SK-N-SH treated with all-trans-retinoic acid at 6 μM for 48 hours (cell line): Measurements from ENCODE around the gene GPR6.

ENCODE experiments used
- ATAC-seq: fragments of 200-7000 bp; cut with Tn5 transposase; 3 replicates; pipeline ENCODE4 v1.9.1; 2020; ENCODE audit warnings: mild to moderate bottlenecking, moderate library complexity
- ARNTL ChIP-seq: fragments of 450-650 bp; formaldehyde crosslinking; IDR thresholded peaks from 2 replicates; pipeline ENCODE4 v1.5.0; 2020; ENCODE audit warnings: low read depth, mild to moderate bottlenecking, moderate library complexity, borderline replicate concordance
- BACH2 ChIP-seq: fragments of 250-450 bp; sonication (Bioruptor Pico); IDR thresholded peaks from 2 replicates; pipeline ENCODE4 v1.9.0; 2021; ENCODE audit warnings: mild to moderate bottlenecking, borderline replicate concordance
- CSDC2 ChIP-seq: fragments of 250-450 bp; sonication (Bioruptor Pico); IDR thresholded peaks from 2 replicates; pipeline ENCODE4 v1.5.0; 2020; ENCODE audit warnings: mild to moderate bottlenecking, moderate library complexity
- ESRRG ChIP-seq: fragments of 250-450 bp; sonication (Bioruptor Pico); IDR thresholded peaks from 2 replicates; pipeline ENCODE4 v1.6.1; 2021; ENCODE audit warnings: mild to moderate bottlenecking
- GLIS3 ChIP-seq: fragments of 250-450 bp; sonication (Bioruptor Pico); IDR thresholded peaks from 2 replicates; pipeline ENCODE4 v1.5.0; 2020; ENCODE audit warnings: mild to moderate bottlenecking, moderate library complexity
- ISL1 ChIP-seq: fragments of 250-450 bp; sonication (Bioruptor Pico); IDR thresholded peaks from 2 replicates; pipeline ENCODE4 v2.1.2; 2022; ENCODE audit warnings: mild to moderate bottlenecking, moderate library complexity
- OSR1 ChIP-seq: fragments of 250-450 bp; sonication (Bioruptor Pico); IDR thresholded peaks from 2 replicates; pipeline ENCODE4 v1.8.0; 2022; ENCODE audit warnings: moderate library complexity, mild to moderate bottlenecking, inconsistent platforms
- PPARA ChIP-seq: fragments of 250-450 bp; sonication (Bioruptor Pico); IDR thresholded peaks from 2 replicates; pipeline ENCODE4 v1.5.0; 2020; ENCODE audit warnings: mild to moderate bottlenecking, borderline replicate concordance
- RARB ChIP-seq: fragments of 250-450 bp; sonication (Bioruptor Pico); IDR thresholded peaks from 2 replicates; pipeline ENCODE4 v1.8.0; 2021; ENCODE audit warnings: mild to moderate bottlenecking, moderate library complexity
- SNAI2 ChIP-seq: fragments of 250-450 bp; sonication (Bioruptor Pico); IDR thresholded peaks from 2 replicates; pipeline ENCODE4 v1.5.0; 2020; ENCODE audit warnings: mild to moderate bottlenecking, moderate library complexity
- TCF4 ChIP-seq: fragments of 250-450 bp; sonication (Bioruptor Pico); IDR thresholded peaks from 2 replicates; pipeline ENCODE4 v1.8.0; 2021; ENCODE audit warnings: mild to moderate bottlenecking, moderate library complexity, borderline replicate concordance
- ZC3H10 ChIP-seq: fragments of 250-450 bp; sonication (Bioruptor Pico); IDR thresholded peaks from 2 replicates; pipeline ENCODE4 v1.5.1; 2021; ENCODE audit warnings: mild to moderate bottlenecking, moderate library complexity
- ZFP3 ChIP-seq: fragments of 250-450 bp; sonication (Bioruptor Pico); IDR thresholded peaks from 2 replicates; pipeline ENCODE4 v1.5.0; 2020; ENCODE audit warnings: mild to moderate bottlenecking, moderate library complexity
- ZFP30 ChIP-seq: fragments of 450-650 bp; formaldehyde crosslinking; IDR thresholded peaks from 2 replicates; pipeline ENCODE4 v1.5.0; 2022; ENCODE audit warnings: mild to moderate bottlenecking, moderate library complexity
- ZNF565 ChIP-seq: fragments of 450-650 bp; formaldehyde crosslinking; conservative IDR thresholded peaks from 2 replicates; pipeline ENCODE4 v1.5.0; 2020; ENCODE audit warnings: low read depth, mild to moderate bottlenecking, moderate library complexity
- ZNF70 ChIP-seq: fragments of 450-650 bp; formaldehyde crosslinking; IDR thresholded peaks from 2 replicates; pipeline ENCODE4 v1.5.0; 2020; ENCODE audit warnings: mild to moderate bottlenecking, moderate library complexity
- TF ChIP-seq, protein P1 (sequence below): fragments of 250-450 bp; sonication (Bioruptor Pico); IDR thresholded peaks from 2 replicates; pipeline ENCODE4 v1.8.0; 2020; ENCODE audit warnings: mild to moderate bottlenecking, moderate library complexity, borderline replicate concordance
- TF ChIP-seq, protein P2 (sequence below): fragments of 250-450 bp; sonication (Bioruptor Pico); IDR thresholded peaks from 2 replicates; pipeline ENCODE4 v1.8.0; 2021; ENCODE audit warnings: low read depth, mild to moderate bottlenecking, moderate library complexity, borderline replicate concordance
- TF ChIP-seq, protein P3 (sequence below): fragments of 250-450 bp; sonication (Bioruptor Pico); IDR thresholded peaks from 2 replicates; pipeline ENCODE4 v1.5.0; 2020; ENCODE audit warnings: mild to moderate bottlenecking, moderate library complexity
- TF ChIP-seq, protein P4 (sequence below): fragments of 250-450 bp; sonication (Bioruptor Pico); IDR thresholded peaks from 2 replicates; pipeline ENCODE4 v1.5.1; 2020; ENCODE audit warnings: low read depth, mild to moderate bottlenecking, moderate library complexity

Gene GPR6

DNA sequence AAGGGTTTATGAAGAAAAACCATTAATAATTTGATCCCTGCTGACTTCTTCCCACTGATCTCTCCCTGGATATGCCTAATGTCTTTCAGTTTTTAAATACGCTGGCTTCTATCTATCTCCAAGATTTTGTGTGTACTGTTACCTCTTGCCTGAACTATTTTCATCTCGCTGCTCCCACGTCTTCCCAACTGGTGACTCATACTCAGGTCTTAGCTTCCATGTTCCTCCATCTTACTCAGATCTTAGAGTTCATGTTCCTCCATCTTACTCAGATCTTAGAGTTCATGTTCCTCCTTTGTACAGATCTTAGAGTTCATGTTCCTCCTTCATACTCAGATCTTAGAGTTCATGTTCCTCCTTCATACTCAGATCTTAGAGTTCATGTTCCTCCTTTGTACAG, 21.6 kb downstream of the GPR6 start:
- no peak for ATAC-seq
- no peak for TF ChIP-seq ZC3H10 (CRISPR knock-in tag)
- TF ChIP-seq ZNF70 (CRISPR knock-in tag) = no peak
- TF ChIP-seq, protein P1, sequence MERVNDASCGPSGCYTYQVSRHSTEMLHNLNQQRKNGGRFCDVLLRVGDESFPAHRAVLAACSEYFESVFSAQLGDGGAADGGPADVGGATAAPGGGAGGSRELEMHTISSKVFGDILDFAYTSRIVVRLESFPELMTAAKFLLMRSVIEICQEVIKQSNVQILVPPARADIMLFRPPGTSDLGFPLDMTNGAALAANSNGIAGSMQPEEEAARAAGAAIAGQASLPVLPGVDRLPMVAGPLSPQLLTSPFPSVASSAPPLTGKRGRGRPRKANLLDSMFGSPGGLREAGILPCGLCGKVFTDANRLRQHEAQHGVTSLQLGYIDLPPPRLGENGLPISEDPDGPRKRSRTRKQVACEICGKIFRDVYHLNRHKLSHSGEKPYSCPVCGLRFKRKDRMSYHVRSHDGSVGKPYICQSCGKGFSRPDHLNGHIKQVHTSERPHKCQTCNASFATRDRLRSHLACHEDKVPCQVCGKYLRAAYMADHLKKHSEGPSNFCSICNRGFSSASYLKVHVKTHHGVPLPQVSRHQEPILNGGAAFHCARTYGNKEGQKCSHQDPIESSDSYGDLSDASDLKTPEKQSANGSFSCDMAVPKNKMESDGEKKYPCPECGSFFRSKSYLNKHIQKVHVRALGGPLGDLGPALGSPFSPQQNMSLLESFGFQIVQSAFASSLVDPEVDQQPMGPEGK (CRISPR knock-in tag) = no peak
- TF ChIP-seq BACH2 = no peak
- no peak for TF ChIP-seq OSR1 (CRISPR knock-in tag)
- TF ChIP-seq PPARA = no peak
- no peak for TF ChIP-seq ZNF565 (CRISPR knock-in tag)
- TF ChIP-seq ZFP30 (CRISPR knock-in tag) = no peak
- no peak for TF ChIP-seq ARNTL (CRISPR knock-in tag)
- TF ChIP-seq, protein P2, sequence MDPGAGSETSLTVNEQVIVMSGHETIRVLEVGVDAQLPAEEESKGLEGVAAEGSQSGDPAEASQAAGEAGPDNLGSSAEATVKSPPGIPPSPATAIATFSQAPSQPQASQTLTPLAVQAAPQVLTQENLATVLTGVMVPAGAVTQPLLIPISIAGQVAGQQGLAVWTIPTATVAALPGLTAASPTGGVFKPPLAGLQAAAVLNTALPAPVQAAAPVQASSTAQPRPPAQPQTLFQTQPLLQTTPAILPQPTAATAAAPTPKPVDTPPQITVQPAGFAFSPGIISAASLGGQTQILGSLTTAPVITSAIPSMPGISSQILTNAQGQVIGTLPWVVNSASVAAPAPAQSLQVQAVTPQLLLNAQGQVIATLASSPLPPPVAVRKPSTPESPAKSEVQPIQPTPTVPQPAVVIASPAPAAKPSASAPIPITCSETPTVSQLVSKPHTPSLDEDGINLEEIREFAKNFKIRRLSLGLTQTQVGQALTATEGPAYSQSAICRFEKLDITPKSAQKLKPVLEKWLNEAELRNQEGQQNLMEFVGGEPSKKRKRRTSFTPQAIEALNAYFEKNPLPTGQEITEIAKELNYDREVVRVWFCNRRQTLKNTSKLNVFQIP (CRISPR knock-in tag) = no peak
- no peak for TF ChIP-seq GLIS3
- TF ChIP-seq CSDC2 (CRISPR knock-in tag) = no peak
- no peak for TF ChIP-seq SNAI2
- TF ChIP-seq TCF4 (CRISPR knock-in tag) = no peak
- no peak for TF ChIP-seq ESRRG (CRISPR knock-in tag)
- TF ChIP-seq, protein P3, sequence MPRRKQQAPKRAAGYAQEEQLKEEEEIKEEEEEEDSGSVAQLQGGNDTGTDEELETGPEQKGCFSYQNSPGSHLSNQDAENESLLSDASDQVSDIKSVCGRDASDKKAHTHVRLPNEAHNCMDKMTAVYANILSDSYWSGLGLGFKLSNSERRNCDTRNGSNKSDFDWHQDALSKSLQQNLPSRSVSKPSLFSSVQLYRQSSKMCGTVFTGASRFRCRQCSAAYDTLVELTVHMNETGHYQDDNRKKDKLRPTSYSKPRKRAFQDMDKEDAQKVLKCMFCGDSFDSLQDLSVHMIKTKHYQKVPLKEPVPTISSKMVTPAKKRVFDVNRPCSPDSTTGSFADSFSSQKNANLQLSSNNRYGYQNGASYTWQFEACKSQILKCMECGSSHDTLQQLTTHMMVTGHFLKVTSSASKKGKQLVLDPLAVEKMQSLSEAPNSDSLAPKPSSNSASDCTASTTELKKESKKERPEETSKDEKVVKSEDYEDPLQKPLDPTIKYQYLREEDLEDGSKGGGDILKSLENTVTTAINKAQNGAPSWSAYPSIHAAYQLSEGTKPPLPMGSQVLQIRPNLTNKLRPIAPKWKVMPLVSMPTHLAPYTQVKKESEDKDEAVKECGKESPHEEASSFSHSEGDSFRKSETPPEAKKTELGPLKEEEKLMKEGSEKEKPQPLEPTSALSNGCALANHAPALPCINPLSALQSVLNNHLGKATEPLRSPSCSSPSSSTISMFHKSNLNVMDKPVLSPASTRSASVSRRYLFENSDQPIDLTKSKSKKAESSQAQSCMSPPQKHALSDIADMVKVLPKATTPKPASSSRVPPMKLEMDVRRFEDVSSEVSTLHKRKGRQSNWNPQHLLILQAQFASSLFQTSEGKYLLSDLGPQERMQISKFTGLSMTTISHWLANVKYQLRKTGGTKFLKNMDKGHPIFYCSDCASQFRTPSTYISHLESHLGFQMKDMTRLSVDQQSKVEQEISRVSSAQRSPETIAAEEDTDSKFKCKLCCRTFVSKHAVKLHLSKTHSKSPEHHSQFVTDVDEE (CRISPR knock-in tag) = no peak
- no peak for TF ChIP-seq RARB (CRISPR knock-in tag)
- no peak for TF ChIP-seq ZFP3
- TF ChIP-seq, protein P4, sequence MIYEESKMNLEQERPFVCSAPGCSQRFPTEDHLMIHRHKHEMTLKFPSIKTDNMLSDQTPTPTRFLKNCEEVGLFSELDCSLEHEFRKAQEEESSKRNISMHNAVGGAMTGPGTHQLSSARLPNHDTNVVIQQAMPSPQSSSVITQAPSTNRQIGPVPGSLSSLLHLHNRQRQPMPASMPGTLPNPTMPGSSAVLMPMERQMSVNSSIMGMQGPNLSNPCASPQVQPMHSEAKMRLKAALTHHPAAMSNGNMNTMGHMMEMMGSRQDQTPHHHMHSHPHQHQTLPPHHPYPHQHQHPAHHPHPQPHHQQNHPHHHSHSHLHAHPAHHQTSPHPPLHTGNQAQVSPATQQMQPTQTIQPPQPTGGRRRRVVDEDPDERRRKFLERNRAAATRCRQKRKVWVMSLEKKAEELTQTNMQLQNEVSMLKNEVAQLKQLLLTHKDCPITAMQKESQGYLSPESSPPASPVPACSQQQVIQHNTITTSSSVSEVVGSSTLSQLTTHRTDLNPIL (CRISPR knock-in tag) = no peak
- TF ChIP-seq ISL1 = no peak

DNA sequence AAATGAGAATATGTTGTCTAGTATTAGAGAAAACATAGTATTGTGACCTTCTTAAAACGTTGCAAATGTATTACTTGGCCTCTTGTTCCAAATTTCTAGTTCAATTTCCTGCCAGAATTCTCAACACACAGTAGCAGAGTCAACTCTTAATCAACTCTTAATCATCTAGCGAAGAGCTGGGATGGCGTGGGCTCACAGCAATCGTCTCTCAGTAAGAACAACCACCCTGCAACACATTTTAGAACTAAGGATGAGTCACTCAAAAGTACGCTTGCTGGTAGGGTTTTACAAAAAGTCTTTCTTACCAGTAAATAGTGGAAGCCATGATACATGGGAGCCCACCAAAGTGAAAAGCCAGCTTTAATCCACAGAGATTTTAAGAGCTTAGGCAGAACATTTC, 24.6 kb downstream of the GPR6 start:
- TF ChIP-seq ZNF565 (CRISPR knock-in tag) = no peak
- TF ChIP-seq, protein P1 (CRISPR knock-in tag) = no peak
- no peak for TF ChIP-seq ZFP3
- TF ChIP-seq ARNTL (CRISPR knock-in tag) = no peak
- TF ChIP-seq, protein P3 (CRISPR knock-in tag) = no peak
- TF ChIP-seq ESRRG (CRISPR knock-in tag) = no peak
- ATAC-seq = no peak
